Colonic mucosa (tissue), 4 donors: ENCODE results near the gene SALL2. TPM values are rescaled to one million over a fixed set of nuclear protein-coding genes. Genes with fewer than 3 reads are reported as not detected.
A peak's percentile ranks its signal among the peaks of the same experiment; 100 is the strongest.

Experiments
- DNase-seq: peaks from one replicate; pipeline ENCODE4 v3.0.0-alpha.2; 2020
- H3K27ac ChIP-seq: fragments of 200-600 bp; one replicate; pipeline ENCODE4 v1.8.0; 2021
- H3K27me3 ChIP-seq: fragments of 200-600 bp; one replicate; pipeline ENCODE4 v1.8.0; 2021
- H3K36me3 ChIP-seq: fragments of 200-600 bp; one replicate; pipeline ENCODE4 v1.8.0; 2021
- H3K4me1 ChIP-seq: fragments of 200-600 bp; one replicate; pipeline ENCODE4 v1.8.0; 2021; ENCODE audit warnings: mild to moderate bottlenecking
- H3K4me3 ChIP-seq: fragments of 200-600 bp; one replicate; pipeline ENCODE4 v1.8.0; 2021
- H3K9ac ChIP-seq, 2 donors: one replicate each; pipeline ENCODE4 v1.7.0; 2013; ENCODE audit warnings: control low read depth in 2 of 2, low read depth in 2 of 2, low read length in 2 of 2
- H3K9me3 ChIP-seq: fragments of 200-600 bp; one replicate; pipeline ENCODE4 v1.8.0; 2021
- CTCF ChIP-seq: fragments of 200-600 bp; IDR thresholded peaks from one replicate; pipeline ENCODE4 v1.8.0; 2022; ENCODE audit warnings: antibody characterized with exemption, mild to moderate bottlenecking
- intact Hi-C: fragments of 100-400 bp; cut with DNase I; formaldehyde crosslinking; loops from one replicate; pipeline ENCODE4 v1.14.1; 2022
- total RNA-seq, 2 donors: library from RNA; stranded (reverse); fragmentation: NEBNext Ultra II Directional in 1 of 2; extraction: Animal tissue kit (Norgen Biotek cat#: 25700) in 1 of 2; gene quantifications; one replicate each; pipeline ENCODE4 v1.2.1, GENCODE V29; 2021
- donor health status: healthy.
- donor health status: DM: no; HTN: no; CAD: no.
- donor health status: DM: no; HTN: no; CAD: no.

The SALL2 gene
- total RNA-seq, 2 donors from 2014 or later, result 1.7 to 2.4 TPM

- H3K27me3 ChIP-seq, result no peaks in the 10 kb centered on the region
- no peak overlapping the region for H3K9ac ChIP-seq
- H3K36me3 ChIP-seq, result peaks cover 17% of the 10 kb centered on the region
- no peak for TF ChIP-seq CTCF
- DNase-seq, result no peak
- intact Hi-C loops, result loop anchor here (5.0 kb wide), 1 partner anchor 61 kb away; no protein-coding TSS in a partner anchor
- no peak overlapping the region for H3K4me3 ChIP-seq
- no peaks in the 10 kb centered on the region for H3K9me3 ChIP-seq
- H3K27ac ChIP-seq, result no peak overlapping the region
- H3K4me1 ChIP-seq, result no peaks in the 10 kb centered on the region
Measured at GRCh38 chr14:21496453-21496852, 29.7 kb downstream of the SALL2 start.

GRCh38 chr14:21494902-21495762 is 31.0 kb downstream of the SALL2 start:
- Histone ChIP-seq H3K27ac (no peak overlapping the region), H3K9ac (no peak overlapping the region), H3K4me3 (no peak overlapping the region), H3K9me3 (no peaks in the 10 kb centered on the region), H3K36me3 (peaks cover 18% of the 10 kb centered on the region), H3K27me3 (no peaks in the 10 kb centered on the region), H3K4me1 (no peaks in the 10 kb centered on the region)
- no peak for DNase-seq
- no peak for TF ChIP-seq CTCF
- intact Hi-C loops, result loop anchor here (5.0 kb wide), 1 partner anchor 62 kb away; no protein-coding TSS in a partner anchor

- peaks cover 11% of the 10 kb centered on the region for H3K36me3 ChIP-seq
- no peak overlapping the region for H3K27ac ChIP-seq
- H3K9ac ChIP-seq, result no peak overlapping the region
- DNase-seq, result no peak
- no peaks in the 10 kb centered on the region for H3K4me1 ChIP-seq
- TF ChIP-seq CTCF, result no peak
- H3K27me3 ChIP-seq, result no peaks in the 10 kb centered on the region
- H3K4me3 ChIP-seq, result no peak overlapping the region
- intact Hi-C loops, result no loop called here
- no peaks in the 10 kb centered on the region for H3K9me3 ChIP-seq
Measured at GRCh38 chr14:21486640-21487087, 39.5 kb downstream of the SALL2 start.

- Histone ChIP-seq H3K4me3 (peak within 1 kb of the TSS; percentile 88), H3K36me3 (no peaks in the 10 kb centered on the region), H3K27me3 (no peaks in the 10 kb centered on the region), H3K4me1 (no peaks in the 10 kb centered on the region), H3K9me3 (no peaks in the 10 kb centered on the region), H3K27ac (peak within 1 kb of the TSS; percentile 77), H3K9ac (peak within 1 kb of the TSS; percentile 80 to 91)
- intact Hi-C loops, result no loop called here
- peak; percentile 98 for DNase-seq
- peak; percentile 84 for TF ChIP-seq CTCF
Measured at GRCh38 chr14:21476925-21477681, 49.0 kb downstream of the SALL2 start, which contains the start of the genes RAB2B and TOX4. Gene RAB2B (minus strand): TSS chr14:21476959. CDS start chr14:21476872, 87 bp downstream. Gene TOX4 (plus strand): TSS chr14:21477195. CDS start chr14:21477279, 84 bp downstream.

- H3K27me3 ChIP-seq, result no peaks in the 10 kb centered on the region
- no peaks in the 10 kb centered on the region for H3K9me3 ChIP-seq
- peak; percentile 96 for DNase-seq
- H3K4me1 ChIP-seq, result no peaks in the 10 kb centered on the region
- no peaks in the 10 kb centered on the region for H3K36me3 ChIP-seq
- no peak for TF ChIP-seq CTCF
- peak overlapping the region; percentile 88 for H3K4me3 ChIP-seq
- peak overlapping the region; percentile 77 for H3K27ac ChIP-seq
- peak overlapping the region; percentile 48 to 86 for H3K9ac ChIP-seq
- intact Hi-C loops, result no loop called here
Measured at GRCh38 chr14:21476523-21476924, 49.6 kb downstream of the SALL2 start.
